SHP77 treated with DMSO at 0.1 percent for 48 hours (cell line): ENCODE data around the gene GSDME.
"Not testable (repeated sequence)": the region's sequence is repeated elsewhere in the genome, so short reads cannot be mapped to it uniquely, and the experiment has no call there.

ENCODE experiments used
- DNase-seq: peaks from one replicate; lab custom pipeline; 2025; lab: John Stamatoyannopoulos, UW

GSDME gene

GRCh38 chr7:24757353-24758275, at the start of gene GSDME:
Gene GSDME, minus strand, starts transcription at chr7:24757464. Its CDS starts 7,690 bp downstream, at chr7:24749774.
- DNase-seq, result no peak

- DNase-seq, result no peak
Observed at GRCh38 chr7:24802300-24802699, 45.0 kb upstream of the GSDME start.

- no peak for DNase-seq
Observed at GRCh38 chr7:24801883-24802282, 44.6 kb upstream of the GSDME start.

- no peak for DNase-seq
Observed at GRCh38 chr7:24800667-24801066, 43.4 kb upstream of the GSDME start.

GRCh38 chr7:24800073-24800472, 42.8 kb upstream of the GSDME start:
- DNase-seq, result no peak

- DNase-seq, result no peak
Observed at GRCh38 chr7:24799506-24799905, 42.2 kb upstream of the GSDME start.

GRCh38 chr7:24798261-24798660, 41.0 kb upstream of the GSDME start:
- no peak for DNase-seq

- DNase-seq, result no peak
Observed at GRCh38 chr7:24797270-24797669, 40.0 kb upstream of the GSDME start.

- DNase-seq, result no peak
Observed at GRCh38 chr7:24795407-24795767, 38.1 kb upstream of the GSDME start.

- DNase-seq, result not testable (repeated sequence)
Observed at GRCh38 chr7:24794751-24795406, 37.6 kb upstream of the GSDME start.

- DNase-seq, result no peak
Observed at GRCh38 chr7:24793982-24794648, 36.9 kb upstream of the GSDME start.

- DNase-seq, result no peak
Observed at GRCh38 chr7:24788961-24789576, 31.8 kb upstream of the GSDME start.

GRCh38 chr7:24788075-24788474, 30.8 kb upstream of the GSDME start:
- DNase-seq, result no peak

- no peak for DNase-seq
Observed at GRCh38 chr7:24786941-24787340, 29.7 kb upstream of the GSDME start.

GRCh38 chr7:24786306-24786705, 29.0 kb upstream of the GSDME start:
- no peak for DNase-seq

- no peak for DNase-seq
Observed at GRCh38 chr7:24784277-24784676, 27.0 kb upstream of the GSDME start.

GRCh38 chr7:24783698-24784097, 26.4 kb upstream of the GSDME start:
- DNase-seq, result no peak

- no peak for DNase-seq
Observed at GRCh38 chr7:24781106-24781505, 23.8 kb upstream of the GSDME start.

- no peak for DNase-seq
Observed at GRCh38 chr7:24779283-24779655, 22.0 kb upstream of the GSDME start.

- DNase-seq, result no peak
Observed at GRCh38 chr7:24778543-24779282, 21.4 kb upstream of the GSDME start.

GRCh38 chr7:24777806-24778205, 20.5 kb upstream of the GSDME start:
- no peak for DNase-seq

- no peak for DNase-seq
Observed at GRCh38 chr7:24773646-24774045, 16.4 kb upstream of the GSDME start.
